Psoas muscle (tissue), 8 donors: ENCODE results near the gene FYN. TPM values are rescaled to one million over a fixed set of nuclear protein-coding genes. Genes with fewer than 3 reads are reported as not detected.

Source experiments
- ATAC-seq, 4 donors: fragments of 200-7000 bp; cut with Tn5 transposase; one replicate each; pipeline ENCODE4 v1.9.1; 2020; ENCODE audit warnings: moderate library complexity in 3 of 4, mild to moderate bottlenecking in 2 of 4
- DNase-seq, 2 donors: peaks; one replicate each; pipeline ENCODE4 v3.0.0-alpha.2; 2020
- H3K27ac ChIP-seq: fragments of 200-600 bp; one replicate; pipeline ENCODE4 v1.8.0; 2022
- H3K27me3 ChIP-seq, 3 donors: fragments of 200-600 bp in 1 of 3; one replicate each; pipeline versions ENCODE4 v1.6.1 to v1.8.0; 2013 to 2022; ENCODE audit warnings: low read length in 2 of 3, mild to moderate bottlenecking in 2 of 3, moderate library complexity in 1 of 3; ENCODE audit not compliant: insufficient read depth in 3 of 3
- H3K36me3 ChIP-seq, 2 donors: fragments of 200-600 bp in 1 of 2; one replicate each; pipeline versions ENCODE4 v1.6.1 to v1.8.0; 2013 to 2022; ENCODE audit warnings: low read depth in 1 of 2, mild to moderate bottlenecking in 1 of 2, moderate library complexity in 1 of 2; ENCODE audit not compliant: insufficient read depth in 1 of 2
- H3K4me1 ChIP-seq: fragments of 200-600 bp; one replicate; pipeline ENCODE4 v1.8.0; 2022
- H3K4me3 ChIP-seq: fragments of 200-600 bp; one replicate; pipeline ENCODE4 v1.8.0; 2022; ENCODE audit warnings: mild to moderate bottlenecking
- H3K9me3 ChIP-seq: fragments of 200-600 bp; one replicate; pipeline ENCODE4 v1.8.0; 2022
- CTCF ChIP-seq: fragments of 200-600 bp; IDR thresholded peaks from one replicate; pipeline ENCODE4 v1.8.0; 2022; ENCODE audit warnings: antibody characterized with exemption
- WGBS, 3 donors: extraction: QIAGEN DNeasy Blood & Tissue Kit; methylation state at CpG; one replicate each; pipeline versions ENCODE4 v1.1.6 to v1.1.7; 2013; 5-methylcytosine and 5-hydroxymethylcytosine counted together
- intact Hi-C, 2 donors: fragments of 100-400 bp; cut with DNase I; formaldehyde crosslinking; loops; one replicate each; pipeline versions ENCODE4 v1.11.0 to v1.14.2; 2022
- polyA plus RNA-seq, 3 donors: library from polyadenylated mRNA; stranded (reverse); fragments of 200-250 nt; gene quantifications; one replicate each; pipeline ENCODE4 v1.2.3, GENCODE V29; 2013
- total RNA-seq, 4 donors: library from RNA; stranded (reverse); fragmentation: NEBNext Ultra II Directional in 2 of 4; extraction: Animal tissue kit (Norgen Biotek cat#: 25700) in 2 of 4; gene quantifications; one replicate each; pipeline versions ENCODE4 v1.2.1 to v1.2.4, GENCODE V29; 2021 to 2023
- donor health status: healthy with polysubstance abuse.
- donor health status: DM: no; HTN: no; CAD: no; lungs with moderate emphysema.
- donor health status: Bipolar disorder and iron deficiency.
- donor health status: healthy.
- donor health status: DM: yes; HTN: yes; CAD: no.
- donor health status: DM: no; HTN: no; CAD: no.
- donor health status: DM: no; HTN: no; CAD: no.
- donor health status: DM: yes; HTN: yes; CAD: no.

The FYN gene
- total and polyA plus RNA-seq, 7 donors: 7.1 to 27.8 (median 12.3) TPM

GRCh38 chr6:111747396-111747795 is 125.9 kb downstream of the FYN start:
- H3K36me3 ChIP-seq: no peaks in the 10 kb centered on the region
- H3K4me1 ChIP-seq: peaks cover 13% of the 10 kb centered on the region
- ATAC-seq (no peak), DNase-seq (no peak)
- no peaks in the 10 kb centered on the region for H3K27me3 ChIP-seq
- H3K4me3 ChIP-seq: no peak overlapping the region
- H3K27ac ChIP-seq: no peak overlapping the region
- no peak for TF ChIP-seq CTCF
- WGBS, 3 donors: 43 to 55% (median 54%) methylated on average over 6 of the region's 6 CpGs
- no peaks in the 10 kb centered on the region for H3K9me3 ChIP-seq
- intact Hi-C loops: no loop called here

GRCh38 chr6:111746983-111747382 is 126.3 kb downstream of the FYN start:
- Histone ChIP-seq H3K4me3 (no peak overlapping the region), H3K4me1 (peaks cover 13% of the 10 kb centered on the region), H3K36me3 (no peaks in the 10 kb centered on the region), H3K9me3 (no peaks in the 10 kb centered on the region), H3K27me3 (no peaks in the 10 kb centered on the region), H3K27ac (peak overlapping the region; percentile 9)
- intact Hi-C loops: no loop called here
- ATAC-seq (no peak), DNase-seq (no peak)
- TF ChIP-seq CTCF: no peak

GRCh38 chr6:111745636-111746035 is 127.6 kb downstream of the FYN start:
- 34 to 94% (median 89%) methylated on average over 1 of the region's 1 CpG for WGBS, 3 donors
- Histone ChIP-seq H3K27ac (no peak overlapping the region), H3K4me1 (peaks cover 13% of the 10 kb centered on the region), H3K9me3 (no peaks in the 10 kb centered on the region), H3K4me3 (no peak overlapping the region), H3K36me3 (no peaks in the 10 kb centered on the region), H3K27me3 (no peaks in the 10 kb centered on the region)
- ATAC-seq (no peak), DNase-seq (no peak)
- no peak for TF ChIP-seq CTCF
- intact Hi-C loops: no loop called here

- intact Hi-C loops: no loop called here
- H3K4me1 ChIP-seq: peaks cover 13% of the 10 kb centered on the region
- 87 to 93% (median 87%) methylated on average over 4 of the region's 4 CpGs for WGBS, 3 donors
Observed at GRCh38 chr6:111745186-111745585, 128.1 kb downstream of the FYN start.

More at GRCh38 chr6:111745186-111745585, 128.1 kb downstream of the FYN start:
- Histone ChIP-seq H3K27me3 (no peaks in the 10 kb centered on the region), H3K4me3 (no peak overlapping the region), H3K27ac (no peak overlapping the region), H3K36me3 (no peaks in the 10 kb centered on the region), H3K9me3 (no peaks in the 10 kb centered on the region)
- no peak for TF ChIP-seq CTCF
- DNase-seq (no peak), ATAC-seq (no peak)
